GM23338 (cell line): ENCODE data around the gene ATP5F1B. TPM values are rescaled to one million over a fixed set of nuclear protein-coding genes. Genes with fewer than 3 reads are reported as not detected.
A peak's percentile ranks its signal among the peaks of the same experiment; 100 is the strongest.

Experiments
- ATAC-seq: fragments of 200-7000 bp; cut with Tn5 transposase; 3 replicates; pipeline ENCODE4 v1.9.1; 2020
- DNase-seq: peaks from one replicate; pipeline ENCODE4 v3.0.0-alpha.2; 2015; ENCODE audit warnings: low spot score
- H2AFZ ChIP-seq: fragments of 200-600 bp; sonication (generic); 2 replicates; pipeline ENCODE4 v1.8.0; 2016; ENCODE audit warnings: antibody characterized with exemption, mild to moderate bottlenecking, moderate library complexity
- H3F3A ChIP-seq: fragments of 200-600 bp; sonication (generic); replicated peaks from 2 replicates; pipeline ENCODE4 v1.8.0; 2017; ENCODE audit warnings: antibody characterized with exemption, mixed run types, low read depth
- H3K27ac ChIP-seq: fragments of 200-600 bp; sonication (generic); 2 replicates; pipeline ENCODE4 v1.6.1; 2016; ENCODE audit warnings: low read depth
- H3K27me3 ChIP-seq: fragments of 200-600 bp; sonication (generic); 2 replicates; pipeline ENCODE4 v1.8.0; 2016; ENCODE audit warnings: mild to moderate bottlenecking, mixed run types, moderate library complexity; ENCODE audit not compliant: insufficient read depth
- H3K36me3 ChIP-seq: fragments of 200-600 bp; sonication (generic); 2 replicates; pipeline ENCODE4 v1.8.0; 2016; ENCODE audit warnings: mild to moderate bottlenecking; ENCODE audit not compliant: insufficient read depth
- H3K4me1 ChIP-seq: fragments of 200-600 bp; sonication (generic); 2 replicates; pipeline ENCODE4 v1.8.0; 2016; ENCODE audit warnings: mild to moderate bottlenecking, moderate library complexity; ENCODE audit not compliant: insufficient read depth
- H3K4me2 ChIP-seq: fragments of 200-600 bp; sonication (generic); 2 replicates; pipeline ENCODE4 v1.7.1; 2017; ENCODE audit warnings: mixed run types
- H3K4me3 ChIP-seq: fragments of 200-600 bp; sonication (generic); 2 replicates; pipeline ENCODE4 v1.6.1; 2016; ENCODE audit warnings: mixed run types
- H3K79me2 ChIP-seq: fragments of 200-600 bp; sonication (generic); replicated peaks from 2 replicates; pipeline ENCODE4 v1.8.0; 2017; ENCODE audit warnings: mild to moderate bottlenecking; ENCODE audit not compliant: insufficient read depth
- H3K9me2 ChIP-seq: fragments of 200-600 bp; sonication (generic); 2 replicates; pipeline ENCODE4 v1.8.0; 2017; ENCODE audit not compliant: insufficient read depth
- H4K20me1 ChIP-seq: fragments of 200-600 bp; sonication (generic); replicated peaks from 2 replicates; pipeline ENCODE4 v1.8.0; 2017; ENCODE audit warnings: mild to moderate bottlenecking; ENCODE audit not compliant: insufficient read depth
- H3K27ac Mint-ChIP-seq: 2 replicates; pipeline ENCODE4 v1.8.0; 2020; ENCODE audit warnings: inconsistent platforms, mild to moderate bottlenecking, moderate library complexity, mixed read lengths
- H3K27me3 Mint-ChIP-seq: 3 replicates; pipeline ENCODE4 v1.8.0; 2022; ENCODE audit warnings: low read depth, mild to moderate bottlenecking, moderate library complexity, mixed read lengths, inconsistent platforms; ENCODE audit not compliant: insufficient read depth, poor library complexity
- H3K36me3 Mint-ChIP-seq: 3 replicates; pipeline ENCODE4 v1.8.0; 2021; ENCODE audit warnings: low read depth, mild to moderate bottlenecking, inconsistent platforms, moderate library complexity, mixed read lengths
- H3K4me1 Mint-ChIP-seq: 3 replicates; pipeline ENCODE4 v1.8.0; 2020; ENCODE audit warnings: mild to moderate bottlenecking, inconsistent platforms, mixed read lengths
- H3K4me3 Mint-ChIP-seq: 3 replicates; pipeline ENCODE4 v1.8.0; 2021; ENCODE audit warnings: moderate library complexity, mild to moderate bottlenecking, inconsistent platforms, mixed read lengths
- H3K9me3 Mint-ChIP-seq: 3 replicates; pipeline ENCODE4 v1.8.0; 2020; ENCODE audit warnings: moderate library complexity, mild to moderate bottlenecking, inconsistent platforms, mixed read lengths
- CREB1 ChIP-seq: fragments of 250-450 bp; sonication (Bioruptor Pico); IDR thresholded peaks from 2 replicates; pipeline ENCODE4 v1.5.0; 2020; ENCODE audit warnings: low read depth, mild to moderate bottlenecking, moderate library complexity
- ETS1 ChIP-seq: IDR thresholded peaks from 2 replicates; pipeline ENCODE4 v1.6.1; 2016; ENCODE audit warnings: antibody characterized with exemption
- EZH2 ChIP-seq: fragments of 200-600 bp; sonication (generic); IDR thresholded peaks from one replicate; pipeline ENCODE4 v1.8.0; 2017; ENCODE audit warnings: antibody characterized with exemption, mild to moderate bottlenecking, low read depth; ENCODE audit not compliant: unreplicated experiment
- EZH2phosphoT487 ChIP-seq: fragments of 200-600 bp; sonication (generic); IDR thresholded peaks from one replicate; pipeline ENCODE4 v1.8.1; 2018; ENCODE audit warnings: antibody characterized with exemption; ENCODE audit not compliant: unreplicated experiment
- NANOG ChIP-seq: IDR thresholded peaks from 2 replicates; pipeline ENCODE4 v1.6.1; 2016; ENCODE audit warnings: antibody characterized with exemption, borderline replicate concordance
- POLR2AphosphoS5 ChIP-seq: IDR thresholded peaks from 2 replicates; pipeline ENCODE4 v1.6.1; 2016; ENCODE audit warnings: antibody characterized with exemption, low read depth
- REST ChIP-seq: IDR thresholded peaks from one replicate; pipeline ENCODE4 v1.6.1; 2018; ENCODE audit warnings: antibody characterized with exemption; ENCODE audit not compliant: unreplicated experiment
- ZNF114 ChIP-seq: fragments of 250-450 bp; sonication (Bioruptor Pico); IDR thresholded peaks from 2 replicates; pipeline ENCODE4 v1.5.0; 2020; ENCODE audit warnings: mild to moderate bottlenecking, moderate library complexity
- ZNF331 ChIP-seq: fragments of 250-450 bp; sonication (Bioruptor Pico); IDR thresholded peaks from 2 replicates; pipeline ENCODE4 v1.5.0; 2020; ENCODE audit warnings: low read depth, mild to moderate bottlenecking, moderate library complexity
- ZNF462 ChIP-seq: fragments of 250-450 bp; sonication (Bioruptor Pico); IDR thresholded peaks from 2 replicates; pipeline ENCODE4 v1.5.0; 2020; ENCODE audit warnings: mild to moderate bottlenecking, moderate library complexity
- polyA plus RNA-seq: library from polyadenylated mRNA; unstranded; fragments of >200 nt; fragmentation: Nextera tagmentation; extraction: Ambion mirVana; gene quantifications from 2 replicates; pipeline ENCODE4 v1.2.1, GENCODE V29; 2016
- total RNA-seq: library from RNA; depleted of rRNA; stranded (reverse); fragments of >200 nt; shearing (Covaris generic); gene quantifications from 2 replicates; pipeline ENCODE4 v1.2.3, GENCODE V29; 2014

ATP5F1B gene
- total and polyA plus RNA-seq, 2 experiments from 2014 or later, result 763 to 956 TPM

GRCh38 chr12:56661560-56661959 is 15.8 kb upstream of the ATP5F1B start (continued):
- TF ChIP-seq ZNF462 (CRISPR knock-in tag) (no peak), EZH2phosphoT487 (no peak), ZNF114 (no peak), EZH2 (no peak)

- DNase-seq, result no peak
- Histone ChIP-seq H3K36me3 (peaks cover 9% of the 10 kb centered on the region; the same call in 1 of the 2 replicates), H3K79me2 (no peaks in the 10 kb centered on the region), H2AFZ (no peak overlapping the region), H3K4me1 (no peaks in the 10 kb centered on the region), H3K4me2 (no peak overlapping the region), H4K20me1 (no peaks in the 10 kb centered on the region; the same call in 1 of the 2 replicates), H3K9me2 (no peaks in the 10 kb centered on the region), H3F3A (peaks cover 24% of the 10 kb centered on the region), H3K27me3 (no peaks in the 10 kb centered on the region), H3K4me3 (no peak overlapping the region), H3K27ac (0 out of 2 replicates have a peak overlapping the region, but pooled peaks have one; percentile 9)
- H3K27me3 Mint-ChIP-seq, result peaks cover 5% of the 10 kb centered on the region
- peaks cover 25% of the 10 kb centered on the region for H3K9me3 Mint-ChIP-seq
- H3K36me3 Mint-ChIP-seq, result peaks cover 26% of the 10 kb centered on the region
- ATAC-seq, result no peak
- no peaks in the 10 kb centered on the region; the same call in 2 of the 3 replicates for H3K4me1 Mint-ChIP-seq
- H3K4me3 Mint-ChIP-seq, result no peak overlapping the region
- no peak overlapping the region for H3K27ac Mint-ChIP-seq
- no peak for TF ChIP-seq ETS1
- no peak for TF ChIP-seq REST
- no peak for TF ChIP-seq POLR2AphosphoS5
- no peak for TF ChIP-seq CREB1
- no peak for TF ChIP-seq NANOG
- TF ChIP-seq EZH2, result no peak
- no peak for TF ChIP-seq ZNF331 (CRISPR knock-in tag)
Observed at GRCh38 chr12:56658921-56659320, 13.1 kb upstream of the ATP5F1B start.
